ENCODE data around the gene CYREN. TPM values are rescaled to one million over a fixed set of nuclear protein-coding genes. Genes with fewer than 3 reads are reported as not detected.

CYREN gene
- polyA plus RNA-seq, 2 of the 4 experiments (the other 2 are of a cell fraction), result 59.3 to 70.4 TPM

DNA sequence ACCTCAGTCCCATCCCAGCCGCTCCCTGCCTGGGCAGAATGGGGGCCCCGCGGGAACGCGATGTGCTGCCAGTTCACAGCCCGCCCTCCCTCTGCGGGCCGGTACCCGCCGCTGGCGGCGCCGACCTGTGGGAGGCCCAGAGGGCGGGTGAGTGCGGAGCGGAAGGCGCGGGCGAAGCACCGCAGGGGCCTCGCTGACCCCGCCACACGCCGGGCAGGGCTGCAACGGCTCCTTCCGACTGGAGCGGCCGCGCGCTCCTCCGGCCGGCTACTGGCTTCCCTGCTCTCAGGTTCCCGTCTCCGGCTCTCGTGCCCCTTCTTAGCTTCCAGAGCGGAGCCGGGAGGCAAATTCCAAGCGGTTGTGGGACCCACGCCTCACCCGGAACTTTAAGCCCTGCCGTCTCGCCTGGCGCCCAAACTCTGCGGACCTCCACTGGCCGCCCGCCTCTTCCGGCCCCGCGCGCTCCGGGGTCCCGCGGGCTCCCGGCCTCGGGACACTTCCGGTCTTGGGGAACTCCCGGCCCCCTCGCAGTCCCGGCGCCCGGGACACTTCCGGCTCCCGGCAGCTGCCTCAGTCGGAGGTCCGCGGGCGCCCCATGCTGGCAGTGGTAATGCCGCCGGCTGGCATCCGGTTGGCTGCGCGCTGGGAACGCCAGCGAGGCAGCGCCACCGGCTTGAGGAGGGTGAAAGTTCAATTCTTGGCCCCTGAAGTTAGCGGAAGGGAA is at the start of gene CYREN (continued):
- TF ChIP-seq, protein P1, sequence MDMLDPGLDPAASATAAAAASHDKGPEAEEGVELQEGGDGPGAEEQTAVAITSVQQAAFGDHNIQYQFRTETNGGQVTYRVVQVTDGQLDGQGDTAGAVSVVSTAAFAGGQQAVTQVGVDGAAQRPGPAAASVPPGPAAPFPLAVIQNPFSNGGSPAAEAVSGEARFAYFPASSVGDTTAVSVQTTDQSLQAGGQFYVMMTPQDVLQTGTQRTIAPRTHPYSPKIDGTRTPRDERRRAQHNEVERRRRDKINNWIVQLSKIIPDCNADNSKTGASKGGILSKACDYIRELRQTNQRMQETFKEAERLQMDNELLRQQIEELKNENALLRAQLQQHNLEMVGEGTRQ (IDR thresholded peaks at IDR 0.05), result no peak
- TF ChIP-seq KDM1A (IDR thresholded peaks at IDR 0.05; ENCODE audit: low read depth) (no peak), HOXA7 (CRISPR knock-in tag; IDR thresholded peaks at IDR 0.05) (no peak), NR3C1 (IDR thresholded peaks at IDR 0.05) (no peak), SMC3 (IDR thresholded peaks at IDR 0.05) (peak; percentile 75), FOXS1 (CRISPR knock-in tag; IDR thresholded peaks at IDR 0.05) (no peak), CBX2 (IDR thresholded peaks at IDR 0.05; ENCODE audit: borderline replicate concordance, low read depth) (no peak), NPAS2 (CRISPR knock-in tag; IDR thresholded peaks at IDR 0.05; ENCODE audit: borderline replicate concordance) (no peak), JUN (IDR thresholded peaks at IDR 0.05) (peak; percentile 62 to 94; a peak in 4 of 5 replicates), RFX5 (IDR thresholded peaks at IDR 0.05) (peak; percentile 55; the same call in 1 of the 2 replicates), BCL3 (IDR thresholded peaks at IDR 0.05) (peak; percentile 75; the same call in 2 of the 3 replicates), CEBPB (IDR thresholded peaks at IDR 0.05) (no peak; a peak in 1 of 4 replicates), HES2 (IDR thresholded peaks at IDR 0.05) (no peak), EP300 (IDR thresholded peaks at IDR 0.05) (no peak; a peak in 1 of 5 replicates), HOXB5 (CRISPR knock-in tag; IDR thresholded peaks at IDR 0.05) (0 out of 2 replicates have a peak, but pooled peaks have one; percentile 48), GATA3 (IDR thresholded peaks at IDR 0.05; ENCODE audit: borderline replicate concordance) (peak; percentile 29; the same call in 1 of the 2 replicates), ZC3H11A (IDR thresholded peaks at IDR 0.05) (no peak), CBX8 (IDR thresholded peaks at IDR 0.05) (no peak)
- TF ChIP-seq, protein P2, sequence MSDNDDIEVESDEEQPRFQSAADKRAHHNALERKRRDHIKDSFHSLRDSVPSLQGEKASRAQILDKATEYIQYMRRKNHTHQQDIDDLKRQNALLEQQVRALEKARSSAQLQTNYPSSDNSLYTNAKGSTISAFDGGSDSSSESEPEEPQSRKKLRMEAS (IDR thresholded peaks at IDR 0.05), result peak; percentile 84; the same call in 1 of the 2 replicates
- TF ChIP-seq, protein P3, sequence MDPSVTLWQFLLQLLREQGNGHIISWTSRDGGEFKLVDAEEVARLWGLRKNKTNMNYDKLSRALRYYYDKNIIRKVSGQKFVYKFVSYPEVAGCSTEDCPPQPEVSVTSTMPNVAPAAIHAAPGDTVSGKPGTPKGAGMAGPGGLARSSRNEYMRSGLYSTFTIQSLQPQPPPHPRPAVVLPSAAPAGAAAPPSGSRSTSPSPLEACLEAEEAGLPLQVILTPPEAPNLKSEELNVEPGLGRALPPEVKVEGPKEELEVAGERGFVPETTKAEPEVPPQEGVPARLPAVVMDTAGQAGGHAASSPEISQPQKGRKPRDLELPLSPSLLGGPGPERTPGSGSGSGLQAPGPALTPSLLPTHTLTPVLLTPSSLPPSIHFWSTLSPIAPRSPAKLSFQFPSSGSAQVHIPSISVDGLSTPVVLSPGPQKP (IDR thresholded peaks at IDR 0.05; ENCODE audit: low read depth, low read length), result 0 out of 2 replicates have a peak, but pooled peaks have one; percentile 23
- TF ChIP-seq, protein P4, sequence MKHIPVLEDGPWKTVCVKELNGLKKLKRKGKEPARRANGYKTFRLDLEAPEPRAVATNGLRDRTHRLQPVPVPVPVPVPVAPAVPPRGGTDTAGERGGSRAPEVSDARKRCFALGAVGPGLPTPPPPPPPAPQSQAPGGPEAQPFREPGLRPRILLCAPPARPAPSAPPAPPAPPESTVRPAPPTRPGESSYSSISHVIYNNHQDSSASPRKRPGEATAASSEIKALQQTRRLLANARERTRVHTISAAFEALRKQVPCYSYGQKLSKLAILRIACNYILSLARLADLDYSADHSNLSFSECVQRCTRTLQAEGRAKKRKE (CRISPR knock-in tag; IDR thresholded peaks at IDR 0.05; ENCODE audit: low read depth), result peak; percentile 15; the same call in 1 of the 2 replicates

- WGBS (ENCODE audit: missing lambda C conversion rate), result 69% methylated on average over 5 of the region's 5 CpGs
- H3K4me1 ChIP-seq, result peaks cover 13% of the 10 kb centered on the region
- ChIA-PET CTCF (interaction anchor here (0.9 to 1.3 kb wide), 3 partner anchors 8 to 17 kb away, joined by 3 read pairs; no protein-coding TSS in a partner anchor), POLR2A (interaction anchor here (0.9 kb wide), 1 partner anchor 47 kb away, joined by 3 read pairs; the partner anchor contains the start of gene CYREN)
- peak overlapping the region; percentile 48 for H3K4me2 ChIP-seq
- H3K4me3 ChIP-seq, result no peak overlapping the region
- FAIRE-seq (no peak), ATAC-seq (peak; percentile 43 to 47; a peak in 3 of 6 replicates), DNase-seq (ENCODE audit: low read depth in 1 of 2, low spot score in 1 of 2) (peak in 1 of 2 experiments; percentile 33)
- TF ChIP-seq, protein P5, sequence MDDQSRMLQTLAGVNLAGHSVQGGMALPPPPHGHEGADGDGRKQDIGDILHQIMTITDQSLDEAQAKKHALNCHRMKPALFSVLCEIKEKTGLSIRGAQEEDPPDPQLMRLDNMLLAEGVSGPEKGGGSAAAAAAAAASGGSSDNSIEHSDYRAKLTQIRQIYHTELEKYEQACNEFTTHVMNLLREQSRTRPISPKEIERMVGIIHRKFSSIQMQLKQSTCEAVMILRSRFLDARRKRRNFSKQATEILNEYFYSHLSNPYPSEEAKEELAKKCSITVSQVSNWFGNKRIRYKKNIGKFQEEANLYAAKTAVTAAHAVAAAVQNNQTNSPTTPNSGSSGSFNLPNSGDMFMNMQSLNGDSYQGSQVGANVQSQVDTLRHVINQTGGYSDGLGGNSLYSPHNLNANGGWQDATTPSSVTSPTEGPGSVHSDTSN (IDR thresholded peaks at IDR 0.05), result no peak
- TF ChIP-seq CEBPB (IDR thresholded peaks at IDR 0.05), result peak; percentile 65 to 70; a peak in 3 of 4 replicates
- peak overlapping the region; percentile 18 to 63; a peak in 4 of 6 replicates for H3K27ac ChIP-seq
- H3K9me3 ChIP-seq, result no peaks in the 10 kb centered on the region
These were observed 47.4 kb upstream of the CYREN start for GRCh38 chr7:135217645-135218509.

Data from A549 (cell line).